K562 (cell line): ENCODE data around the gene FRMD4B. TPM values are rescaled to one million over a fixed set of nuclear protein-coding genes. Genes with fewer than 3 reads are reported as not detected.

ENCODE experiments used
- ATAC-seq: fragments of 200-7000 bp; cut with Tn5 transposase; 3 replicates; pipeline ENCODE4 v1.9.1; 2020; ENCODE audit warnings: moderate library complexity
- BruUV-seq: library from RNA; stranded (reverse); fragments of 400-500 nt; replicated peaks from 2 replicates; lab custom pipeline; 2021; lab: Mats Ljungman, UMichigan
- CTCF ChIA-PET: fragments of 300-600 bp; formaldehyde crosslinking; extraction: SDS; loops from one replicate; lab custom pipeline; 2021; ENCODE audit warnings: low intra/inter-chr PET ratio; lab: Yijun Ruan, JAX
- POLR2A ChIA-PET: fragments of 300-600, 350-650 bp; sonication (Branson Sonifier 250); formaldehyde crosslinking; extraction: SDS; loops from one replicate; lab custom pipeline; 2021; ENCODE audit warnings: antibody characterized with exemption, inconsistent platforms; lab: Yijun Ruan, JAX
- DNase-seq, 4 experiments: peaks; one replicate each; pipeline versions ENCODE4 v3.0.0 to v3.0.0-alpha.2; 2011 to 2018; ENCODE audit warnings: low spot score in 3 of 4, mixed read lengths in 3 of 4; ENCODE audit errors: extremely low read depth in 1 of 4
- FAIRE-seq: peaks from 2 replicates; lab custom pipeline; 2011; peaks lifted over from hg19 to GRCh38; lab: Jason Lieb, UNC
- H2AFZ ChIP-seq: 2 replicates; pipeline ENCODE4 v1.6.0; 2011; ENCODE audit warnings: low read depth, low read length, control low read depth, inconsistent platforms
- H3K27ac ChIP-seq: fragments of 200-600 bp; 3 replicates; pipeline ENCODE4 v1.8.0; 2011; ENCODE audit warnings: low read depth, mild to moderate bottlenecking, control low read depth, inconsistent platforms, low read length, moderate library complexity, mixed read lengths; ENCODE audit errors: extremely low read depth
- H3K27me3 ChIP-seq, 2 experiments: fragments of 300-600 bp in 1 of 2; 2 replicates in 1 of 2; 3 replicates in 1 of 2; pipeline versions ENCODE4 v1.6.0 to v1.8.0; 2011; ENCODE audit warnings: inconsistent platforms in 2 of 2, low read length in 2 of 2, mild to moderate bottlenecking in 1 of 2, mixed read lengths in 1 of 2, moderate library complexity in 1 of 2; ENCODE audit not compliant: control insufficient read depth in 2 of 2, insufficient read depth in 2 of 2
- H3K36me3 ChIP-seq: fragments of 300-600 bp; 3 replicates; pipeline ENCODE4 v1.8.0; 2011; ENCODE audit warnings: mild to moderate bottlenecking, low read length, inconsistent platforms; ENCODE audit not compliant: control insufficient read depth, insufficient read depth
- H3K4me1 ChIP-seq, 2 experiments: fragments of 200-600 bp in 1 of 2; replicated peaks in 1 of 2; 2 replicates in 1 of 2; 3 replicates in 1 of 2; pipeline versions ENCODE4 v1.5.1 to v1.8.0; 2011; ENCODE audit warnings: inconsistent platforms in 2 of 2, low read length in 2 of 2, mild to moderate bottlenecking in 1 of 2, mixed read lengths in 1 of 2, moderate library complexity in 1 of 2; ENCODE audit not compliant: control insufficient read depth in 2 of 2, insufficient read depth in 2 of 2
- H3K4me2 ChIP-seq: 2 replicates; pipeline ENCODE4 v1.6.1; 2011; ENCODE audit warnings: low read length, control low read depth, inconsistent platforms, mixed read lengths; ENCODE audit not compliant: insufficient read depth
- H3K4me3 ChIP-seq: fragments of 200-600 bp; sonication (generic), shearing (Covaris generic); 2 replicates; pipeline ENCODE4 v1.5.1; 2016; ENCODE audit warnings: control low read depth, inconsistent platforms
- H3K79me2 ChIP-seq: fragments of 200-600 bp; 3 replicates; pipeline ENCODE4 v1.8.0; 2011; ENCODE audit warnings: low read length, inconsistent platforms; ENCODE audit not compliant: control insufficient read depth, insufficient read depth
- H3K9ac ChIP-seq, 2 experiments: 2 replicates each; pipeline versions ENCODE4 v1.6.0 to v1.6.1; 2011; ENCODE audit warnings: low read depth in 2 of 2, low read length in 2 of 2, control low read depth in 1 of 2, inconsistent platforms in 1 of 2, mild to moderate bottlenecking in 1 of 2, mixed read lengths in 1 of 2; ENCODE audit not compliant: insufficient read depth in 1 of 2
- H3K9me1 ChIP-seq: one replicate; pipeline ENCODE4 v1.6.0; 2011; ENCODE audit warnings: inconsistent platforms, mild to moderate bottlenecking, low read length, moderate library complexity; ENCODE audit not compliant: control insufficient read depth, insufficient read depth
- H3K9me3 ChIP-seq: replicated peaks from 2 replicates; pipeline ENCODE4 v1.5.1; 2011; ENCODE audit warnings: low read depth, low read length, inconsistent platforms; ENCODE audit not compliant: control insufficient read depth, insufficient read depth
- H4K20me1 ChIP-seq: replicated peaks from 2 replicates; pipeline ENCODE4 v1.6.1; 2011; ENCODE audit warnings: low read length, inconsistent platforms, mixed read lengths; ENCODE audit not compliant: control insufficient read depth, insufficient read depth
- CBX1 ChIP-seq: sonication (generic); IDR thresholded peaks from 2 replicates; pipeline ENCODE4 v1.6.1; 2016; ENCODE audit warnings: antibody characterized with exemption, low read depth, mild to moderate bottlenecking
- MEF2A ChIP-seq: IDR thresholded peaks from 2 replicates; pipeline ENCODE4 v1.6.1; 2011; ENCODE audit warnings: low read depth, mild to moderate bottlenecking, low read length, moderate library complexity; ENCODE audit not compliant: control insufficient read depth
- ZFP1 ChIP-seq: fragments of 450-650 bp; formaldehyde crosslinking; IDR thresholded peaks from 2 replicates; pipeline ENCODE4 v1.4.0; 2020; ENCODE audit warnings: mild to moderate bottlenecking, mixed read lengths
- ZNF347 ChIP-seq: fragments of 450-650 bp; formaldehyde crosslinking; IDR thresholded peaks from 2 replicates; pipeline ENCODE4 v1.4.0; 2020; ENCODE audit warnings: low read depth, mild to moderate bottlenecking, moderate library complexity
- ZNF444 ChIP-seq: fragments of 250-450 bp; sonication (Bioruptor Pico); IDR thresholded peaks from 2 replicates; pipeline ENCODE4 v1.4.0; 2020; ENCODE audit warnings: mild to moderate bottlenecking, moderate library complexity
- WGBS: fragments of 100-300 bp; shearing (Covaris generic); methylation state at CpG from one replicate; pipeline ENCODE4 v1.1.6; 2016; ENCODE audit warnings: low coverage, mixed read lengths; ENCODE audit not compliant: insufficient coverage; ENCODE audit errors: missing lambda C conversion rate; 5-methylcytosine and 5-hydroxymethylcytosine counted together
- in situ Hi-C: fragments of 300-500 bp; cut with MboI; formaldehyde crosslinking; loops from 4 replicates; pipeline ENCODE4 v1.15.0; 2018; ENCODE audit warnings: inconsistent platforms, mixed read lengths
- intact Hi-C: fragments of 100-400 bp; cut with micrococcal nuclease; formaldehyde crosslinking; loops from 2 replicates; pipeline ENCODE4 v1.14.2; 2022
- polyA plus RNA-seq, 8 experiments: library from polyadenylated mRNA; depleted of rRNA in 4 of 8; stranded (reverse) in 5 of 8; unstranded in 3 of 8; fragments of >200 nt; fragmentation: Nextera tagmentation in 2 of 8; fragmentation: Illumina TruSeq in 1 of 8; extraction: Ambion mirVana in 2 of 8; extraction: Trizol in 1 of 8; gene quantifications; 2 replicates each; pipeline versions ENCODE4 v1.2.1 to v1.2.3, GENCODE V29; 2011 to 2014; ENCODE audit warnings: inconsistent platforms in 1 of 8, missing spikeins in 1 of 8
- total RNA-seq, 7 experiments: library from RNA; depleted of rRNA in 6 of 7; stranded (reverse); fragments of >200 nt in 6 of 7; fragmentation: Illumina TruSeq in 2 of 7; extraction: Trizol in 2 of 7; gene quantifications; 2 replicates each; pipeline versions ENCODE4 v1.2.1 to v1.2.3, GENCODE V29; 2011 to 2021; ENCODE audit warnings: low replicate concordance in 1 of 7

The FRMD4B gene
- total and polyA plus RNA-seq, 9 of the 15 experiments (the other 6 are each of a cell fraction or from before 2014, with no cell fraction given) = 0.03 to 0.09 (median 0.04) TPM; not detected in 3

GRCh38 chr3:69405067-69405466 lies 19.2 kb upstream of the FRMD4B start:
- ChIA-PET POLR2A (no interaction called here), CTCF (no interaction called here)
- TF ChIP-seq ZNF347 (CRISPR knock-in tag) (no peak), ZFP1 (CRISPR knock-in tag) (peak; percentile 64; the same call in 1 of the 2 replicates), CBX1 (no peak), ZNF444 (CRISPR knock-in tag) (no peak)
- FAIRE-seq (no peak), ATAC-seq (no peak), DNase-seq (no peak)
- Histone ChIP-seq H4K20me1 (no peaks in the 10 kb centered on the region), H3K4me2 (no peak overlapping the region), H3K27ac (no peak overlapping the region), H3K36me3 (no peaks in the 10 kb centered on the region), H3K79me2 (no peaks in the 10 kb centered on the region), H3K4me3 (no peak overlapping the region), H2AFZ (no peak overlapping the region), H3K9me1 (no peaks in the 10 kb centered on the region), H3K9me3 (no peaks in the 10 kb centered on the region), H3K4me1 (no peaks in the 10 kb centered on the region), H3K9ac (no peak overlapping the region), H3K27me3 (no peaks in the 10 kb centered on the region)
- 0% methylated on average over 2 of the region's 3 CpGs for WGBS
- BruUV-seq = no TSS peak
- intact Hi-C loops (no loop called here), in situ Hi-C loops (no loop called here)

DNA sequence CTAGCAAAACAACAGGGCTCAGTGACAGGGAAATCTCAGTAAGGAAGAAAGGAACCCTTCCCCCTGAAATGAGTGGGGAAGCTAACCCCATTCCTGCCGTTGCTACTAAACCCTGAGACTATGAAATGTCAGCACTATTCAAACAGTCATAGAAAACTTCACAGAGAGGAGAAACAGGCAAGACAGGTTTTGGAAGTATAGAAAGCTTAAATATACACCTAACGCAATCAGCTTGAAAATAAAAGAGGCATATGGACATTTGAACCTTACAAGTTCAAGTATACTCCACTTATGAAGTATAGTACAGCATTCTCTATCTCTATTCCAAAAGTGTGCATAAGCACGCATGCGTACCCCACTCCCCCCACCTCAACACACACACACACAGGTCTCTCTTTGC lies 17.6 kb upstream of the FRMD4B start:
- Histone ChIP-seq H3K27ac (no peak overlapping the region), H3K4me1 (no peaks in the 10 kb centered on the region), H3K4me3 (no peak overlapping the region), H3K36me3 (no peaks in the 10 kb centered on the region), H3K9me3 (no peaks in the 10 kb centered on the region), H4K20me1 (no peaks in the 10 kb centered on the region), H3K9ac (no peak overlapping the region), H3K79me2 (no peaks in the 10 kb centered on the region), H2AFZ (no peak overlapping the region), H3K9me1 (no peaks in the 10 kb centered on the region), H3K4me2 (no peak overlapping the region), H3K27me3 (no peaks in the 10 kb centered on the region)
- POLR2A ChIA-PET = no interaction called here
- 2% methylated on average over 4 of the region's 4 CpGs for WGBS
- DNase-seq (no peak), ATAC-seq (no peak), FAIRE-seq (no peak)
- no TSS peak for BruUV-seq
- CTCF ChIA-PET = no interaction called here
- intact Hi-C loops (no loop called here), in situ Hi-C loops (no loop called here)
- TF ChIP-seq MEF2A = no peak
